HG03439 (cell line): ENCODE measurements around the gene PAK6.

ENCODE experiments used
- ATAC-seq: cut with Tn5 transposase; IDR thresholded peaks from one replicate; pipeline ENCODE4 v1.9.1; 2021; ENCODE audit warnings: mild to moderate bottlenecking, moderate library complexity; ENCODE audit not compliant: unreplicated experiment

The PAK6 gene

GRCh38 chr15:40290545-40290917 is 51.7 kb downstream of the PAK6 start:
- no peak for ATAC-seq

DNA sequence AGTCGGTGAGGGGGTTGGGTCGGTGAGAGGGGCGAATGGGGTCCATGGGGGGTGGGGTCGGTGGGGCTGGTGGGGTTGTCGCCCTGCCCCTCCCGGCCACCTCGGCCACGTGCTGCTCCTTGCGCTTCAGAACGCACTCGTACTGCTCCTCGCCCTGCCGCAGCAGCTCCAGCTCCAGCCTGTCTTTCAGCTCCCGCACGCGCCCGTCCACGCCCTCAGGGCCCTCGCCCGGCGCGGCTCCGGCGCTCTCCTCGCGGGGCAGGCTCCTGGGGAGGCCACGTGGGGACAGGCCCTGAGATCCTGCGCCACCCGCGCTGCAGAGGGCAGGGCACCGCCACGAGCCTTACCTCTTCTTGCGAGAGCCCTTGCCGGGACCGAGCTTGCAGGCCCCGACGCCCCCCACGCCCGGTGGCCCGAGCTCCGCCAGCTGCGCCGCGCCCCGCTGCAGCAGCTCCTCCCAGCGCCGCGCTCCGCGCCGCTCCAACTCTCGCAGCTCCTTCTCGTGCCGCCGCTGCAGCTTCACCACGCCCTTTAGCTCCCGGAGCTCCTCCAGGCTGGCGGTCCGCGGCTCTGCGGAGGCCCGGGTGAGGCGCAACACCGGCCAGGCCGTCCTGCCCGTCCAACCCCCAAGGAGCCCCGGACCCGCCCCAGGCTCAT is 52.2 kb downstream of the PAK6 start:
- ATAC-seq: no peak

DNA sequence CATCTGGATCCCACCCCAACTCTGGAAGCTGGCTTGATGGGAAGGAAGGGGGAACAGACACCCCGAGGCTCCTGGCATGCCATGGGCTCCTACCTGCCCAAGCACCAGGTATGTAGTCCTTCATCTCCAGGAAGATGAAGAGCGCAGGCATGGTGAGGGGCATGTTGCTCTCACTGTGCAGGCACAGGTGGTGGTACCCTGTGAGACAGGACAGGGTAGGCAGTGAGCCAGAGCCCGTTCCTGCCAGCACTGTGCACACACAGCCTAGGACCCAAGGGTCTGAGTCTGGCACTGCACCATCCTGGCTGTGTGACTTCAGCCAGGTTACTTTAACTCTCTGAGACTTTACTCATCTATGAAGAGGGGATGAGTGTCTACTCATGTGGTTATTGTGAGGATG is 53.4 kb downstream of the PAK6 start:
- no peak for ATAC-seq

DNA sequence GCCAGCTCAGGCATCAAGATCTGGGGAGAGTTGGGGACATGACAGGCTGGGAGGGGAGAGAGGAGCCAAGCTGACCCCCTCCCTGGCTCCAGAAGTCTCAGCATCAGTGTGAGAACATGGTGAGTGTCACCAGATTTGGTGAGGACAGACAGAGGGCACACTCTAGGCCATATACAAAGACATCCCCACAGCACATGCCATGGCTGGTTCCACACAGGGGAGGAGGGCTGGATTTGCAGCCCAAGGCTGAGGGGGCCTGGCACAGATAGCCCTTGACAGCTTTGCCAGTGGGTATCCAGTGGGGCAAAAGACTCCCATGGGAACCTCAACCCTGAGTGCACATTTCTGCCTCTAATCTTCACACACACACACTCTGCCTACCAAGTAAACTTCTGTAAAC is 54.1 kb downstream of the PAK6 start:
- no peak for ATAC-seq

DNA sequence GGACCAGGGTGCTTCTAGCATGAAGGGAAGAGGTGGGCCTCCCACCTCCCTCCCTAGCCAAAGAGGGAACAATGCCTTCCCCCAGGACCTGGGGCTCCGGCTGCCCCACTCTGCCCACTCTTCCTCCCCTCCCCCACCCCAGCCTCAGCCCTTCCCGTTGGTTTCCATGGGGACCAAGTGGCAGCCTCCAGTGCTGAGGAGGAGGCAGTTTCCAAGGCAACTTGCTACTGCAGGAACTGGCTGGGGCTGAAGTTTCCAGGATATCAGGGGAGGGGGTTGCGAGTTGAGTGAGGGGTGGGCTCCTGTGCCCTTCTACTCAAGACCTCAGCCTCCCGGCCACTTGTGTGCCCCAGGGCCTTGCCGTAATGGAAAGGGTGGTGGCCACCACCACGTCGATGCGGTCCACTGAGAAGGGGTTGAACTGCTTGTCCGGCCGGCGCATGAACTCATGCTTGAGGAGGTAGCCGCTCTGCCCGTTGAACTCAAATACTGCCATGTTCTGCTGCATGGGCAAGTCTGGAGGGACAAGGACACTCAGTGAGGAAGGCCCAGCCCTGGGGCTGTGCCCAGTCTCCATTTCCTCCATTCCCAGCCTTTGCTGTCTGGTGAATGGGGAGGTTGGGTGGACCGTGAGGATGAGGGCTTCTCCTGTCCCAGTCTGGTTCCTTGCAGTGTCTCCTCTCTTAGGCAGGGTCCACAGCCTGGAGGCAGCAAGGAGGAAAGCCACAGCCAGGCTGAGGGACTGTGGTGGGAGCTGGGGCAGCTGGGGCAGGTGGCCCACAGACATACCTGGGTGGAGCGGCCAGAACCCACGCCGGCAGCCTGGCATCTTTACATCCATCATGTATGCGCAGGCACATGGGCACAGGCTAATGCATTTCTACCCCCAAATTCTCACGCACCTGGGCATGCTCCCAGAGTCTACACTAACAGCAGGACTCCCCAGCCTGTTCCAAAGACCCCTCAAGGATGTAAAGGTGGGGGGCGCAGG is 55.3 kb downstream of the PAK6 start:
- ATAC-seq: no peak

DNA sequence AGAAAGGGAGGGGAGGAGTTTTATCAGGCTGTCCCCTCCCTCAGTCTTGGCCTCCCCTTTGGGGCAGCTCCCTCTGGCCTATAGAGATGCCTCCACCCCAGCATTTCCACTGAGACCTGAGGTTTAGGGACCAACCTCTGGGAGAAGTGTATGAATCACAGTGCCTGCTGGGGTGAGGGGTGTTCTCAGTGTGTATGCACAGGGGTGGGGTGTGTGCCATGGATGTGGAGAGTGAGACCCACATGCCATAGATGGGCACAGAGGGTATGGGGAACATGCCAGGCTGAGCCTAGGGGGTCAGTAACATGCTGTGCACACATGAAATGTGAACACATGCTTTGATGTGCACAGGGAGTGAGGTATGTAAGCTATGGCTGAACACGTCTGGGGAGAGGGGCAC is 56.4 kb downstream of the PAK6 start:
- ATAC-seq: no peak

DNA sequence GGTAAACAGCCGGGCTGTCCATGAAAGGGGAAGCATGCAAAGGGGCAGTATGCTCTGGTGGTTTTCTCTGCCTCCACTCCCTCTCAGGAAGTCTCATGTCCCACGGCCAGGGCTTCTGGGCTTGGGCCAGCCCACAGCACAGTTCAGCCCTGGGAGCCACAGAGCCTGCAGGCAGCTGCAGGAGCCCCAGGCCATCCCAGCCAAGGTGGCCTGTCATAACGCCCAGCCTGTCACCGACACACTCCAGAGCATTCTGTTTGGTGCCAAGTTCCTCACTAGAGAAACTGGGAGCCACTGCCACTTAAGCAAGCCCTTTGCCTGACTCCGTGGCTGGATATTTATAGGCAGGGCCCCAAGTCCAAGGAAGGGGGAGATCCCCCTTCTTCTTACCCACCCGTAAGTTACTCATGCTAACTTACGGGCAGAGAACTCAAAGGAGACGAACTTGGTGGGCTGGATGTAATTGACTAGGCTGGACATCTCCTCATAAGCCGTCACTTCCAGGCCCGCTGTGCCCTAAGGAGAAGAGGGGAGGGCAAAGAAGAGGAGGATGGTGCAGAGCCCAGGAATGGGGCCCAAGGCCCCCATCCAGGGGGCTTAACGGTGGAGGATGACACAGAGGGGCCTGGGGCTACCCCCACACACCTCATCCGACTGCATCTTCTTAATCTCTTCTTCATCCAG is 57.2 kb downstream of the PAK6 start:
- no peak for ATAC-seq

- ATAC-seq: no peak
Observed at GRCh38 chr15:40296561-40297230, 57.8 kb downstream of the PAK6 start.

DNA sequence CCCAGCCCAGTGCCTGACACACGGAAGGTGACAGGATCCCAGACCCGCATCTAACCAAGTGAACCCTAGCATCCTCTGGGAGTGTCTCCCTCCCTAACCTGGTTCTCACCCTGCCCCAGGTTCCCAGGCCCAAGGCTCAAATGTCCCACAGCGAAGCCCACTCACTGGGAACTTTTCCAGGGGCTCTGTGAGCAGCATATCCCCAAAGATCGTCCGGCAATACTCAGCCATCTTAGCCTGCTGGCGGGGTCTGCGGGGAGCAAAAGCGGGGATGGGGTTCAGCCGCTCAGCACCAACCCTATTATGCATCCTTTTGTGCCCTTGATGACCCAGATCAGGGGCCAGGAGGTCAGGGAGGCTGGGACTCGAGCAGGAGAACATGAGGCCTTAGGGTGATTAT is 58.5 kb downstream of the PAK6 start:
- no peak for ATAC-seq

DNA sequence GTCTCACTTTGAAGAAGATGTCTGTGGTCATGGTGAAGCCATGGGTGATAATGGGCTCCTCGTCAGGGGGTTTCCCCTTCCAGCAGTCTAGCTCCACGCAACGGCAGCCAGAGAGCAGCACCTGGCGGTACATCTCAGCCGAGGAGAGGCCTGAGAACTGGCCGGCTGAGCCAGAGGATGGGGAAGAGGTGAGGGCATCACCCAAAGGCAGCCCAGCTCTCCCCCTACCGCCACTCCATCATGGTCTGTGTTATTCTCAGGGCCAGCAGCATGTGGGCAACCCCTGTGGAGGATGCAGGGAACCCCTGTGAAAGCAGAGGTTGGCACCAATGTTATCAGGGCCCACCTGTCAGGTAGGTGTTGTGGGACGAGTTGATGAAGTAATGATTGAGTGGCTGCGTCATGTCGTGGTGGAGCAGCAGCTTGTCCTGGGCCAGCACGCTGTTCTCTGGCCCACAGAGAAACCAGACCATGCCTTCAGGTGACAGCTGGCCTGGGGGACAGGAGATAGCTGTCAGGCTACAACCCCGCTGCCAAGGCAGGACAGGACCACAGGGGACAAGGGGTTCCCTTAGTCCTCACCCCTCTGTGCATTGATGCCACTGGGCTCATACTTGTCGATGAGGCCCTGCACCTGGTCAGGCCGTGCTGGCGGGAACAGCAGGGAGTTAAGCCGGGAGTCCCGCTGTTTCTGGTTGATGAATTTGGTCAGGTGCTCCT is 59.5 kb downstream of the PAK6 start:
- no peak for ATAC-seq

- no peak for ATAC-seq
Observed at GRCh38 chr15:40300367-40300766, 61.5 kb downstream of the PAK6 start.

- no peak for ATAC-seq
Observed at GRCh38 chr15:40300771-40301170, 61.9 kb downstream of the PAK6 start.

DNA sequence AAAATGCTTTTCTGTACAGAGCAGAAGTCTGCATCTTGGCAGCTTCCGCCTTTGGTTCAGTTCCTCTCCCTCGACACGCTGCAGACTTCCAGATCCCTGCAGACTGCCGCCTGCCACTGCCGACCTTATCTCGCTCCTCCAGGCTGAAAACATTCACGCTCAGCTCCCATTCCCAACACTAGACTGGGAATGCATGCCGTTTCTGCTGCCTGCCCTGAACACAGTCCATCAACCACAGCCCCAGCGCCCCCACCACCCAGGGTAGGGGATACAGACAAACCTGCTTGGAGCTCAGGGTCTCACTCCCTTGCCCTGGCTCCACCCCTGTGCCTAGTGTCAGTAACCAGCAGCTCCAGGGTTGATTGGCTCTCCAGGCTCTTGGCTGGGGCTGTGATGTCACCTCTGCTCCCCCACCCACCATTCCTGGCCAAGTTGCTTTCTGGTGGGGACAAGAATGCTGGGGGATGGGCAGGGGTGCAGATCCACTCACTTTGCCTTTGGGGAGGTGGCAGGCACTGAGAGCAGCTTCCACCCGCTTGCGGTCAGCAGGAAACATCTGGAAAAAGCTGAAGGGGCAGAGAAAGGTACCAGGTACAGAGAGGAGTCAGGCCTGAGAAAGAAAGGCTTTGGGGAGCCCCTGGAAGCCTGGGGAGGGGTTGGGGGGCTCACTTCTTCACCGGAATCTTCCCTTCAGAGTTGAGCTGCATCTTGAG is 62.8 kb downstream of the PAK6 start:
- ATAC-seq: no peak

GRCh38 chr15:40302288-40302886 is 63.5 kb downstream of the PAK6 start:
- no peak for ATAC-seq

- no peak for ATAC-seq
Observed at GRCh38 chr15:40302981-40303380, 64.1 kb downstream of the PAK6 start.

DNA sequence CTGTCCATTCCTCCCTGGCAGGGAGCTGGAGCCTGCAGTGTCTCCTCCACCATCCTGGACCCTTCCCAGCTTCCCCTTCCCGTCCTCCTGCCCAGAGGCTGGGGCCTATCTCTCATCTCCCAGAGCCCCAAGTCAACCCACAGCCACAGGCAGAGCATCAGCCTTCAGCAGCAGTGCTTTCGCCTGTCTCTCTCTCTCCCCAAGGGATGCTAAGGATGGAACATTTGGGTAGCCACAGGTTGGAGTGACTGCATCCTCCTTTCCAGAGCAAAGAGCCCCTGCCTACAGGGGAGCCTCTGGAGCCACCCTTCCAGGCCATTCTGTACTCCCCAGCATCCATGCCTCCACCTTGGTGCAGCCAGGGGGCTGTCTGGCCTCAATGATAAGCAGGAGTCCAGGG is 64.7 kb downstream of the PAK6 start:
- no peak for ATAC-seq

- ATAC-seq: no peak
Observed at GRCh38 chr15:40305281-40305680, 66.4 kb downstream of the PAK6 start.

DNA sequence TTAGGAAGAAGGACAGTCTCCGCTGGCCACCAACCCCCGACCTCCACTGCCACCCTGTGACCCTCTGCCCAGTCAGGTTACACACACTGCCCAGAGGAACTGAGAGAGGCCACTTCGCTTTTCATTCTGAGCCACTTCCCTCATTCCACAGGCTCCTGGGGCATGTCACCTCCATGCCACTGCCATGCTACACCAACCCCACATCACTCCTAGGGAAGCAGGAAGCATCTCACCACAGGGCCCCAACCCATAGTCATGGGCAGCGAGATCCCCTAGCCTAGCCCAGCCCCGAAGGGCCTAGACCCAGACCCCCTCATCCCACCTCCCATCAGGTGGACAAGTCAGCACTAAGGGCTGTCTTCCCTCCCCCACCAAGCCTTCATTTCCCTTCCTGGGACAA is 67.5 kb downstream of the PAK6 start:
- ATAC-seq: no peak

DNA sequence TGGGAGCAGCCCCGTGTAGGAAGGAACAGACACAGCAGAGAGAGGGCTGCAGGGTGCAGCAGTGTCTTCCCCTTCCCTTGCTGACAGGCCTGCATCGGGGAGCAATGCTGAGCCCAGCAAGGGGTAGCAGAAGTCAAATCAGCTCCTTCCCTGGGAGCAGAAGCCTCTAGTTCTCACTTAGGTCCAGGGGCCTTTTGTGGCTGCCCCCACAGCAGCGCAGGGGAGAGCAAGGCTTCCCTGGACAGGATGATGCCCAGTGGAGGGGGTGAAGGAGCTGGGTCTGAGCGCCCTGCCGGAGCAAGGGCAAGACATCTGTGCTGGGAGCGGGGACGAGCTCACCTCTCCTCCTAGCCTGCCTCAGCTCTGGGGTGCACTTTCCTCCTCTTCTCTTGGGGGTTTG is 68.0 kb downstream of the PAK6 start:
- no peak for ATAC-seq
